B cell (primary cell): ENCODE measurements around the gene SHH. TPM values are rescaled to one million over a fixed set of nuclear protein-coding genes. Genes with fewer than 3 reads are reported as not detected.

Experiments
- ATAC-seq: fragments of 200-7000 bp; cut with Tn5 transposase; one replicate; pipeline ENCODE4 v1.10.0; 2021; ENCODE audit warnings: low read depth, mild to moderate bottlenecking, moderate number of reproducible peaks, moderate library complexity
- CTCF ChIA-PET: fragments of 350-600 bp; sonication (Branson Sonifier 250); formaldehyde crosslinking; loops from one replicate; lab custom pipeline; 2021; ENCODE audit warnings: antibody characterized with exemption, inconsistent platforms; lab: Charles Lee
- POLR2A ChIA-PET: fragments of 350-600 bp; sonication (Branson Sonifier 250); formaldehyde crosslinking; loops from one replicate; lab custom pipeline; 2021; ENCODE audit warnings: antibody characterized with exemption; lab: Charles Lee
- DNase-seq: peaks from one replicate; pipeline ENCODE4 v3.0.0; 2013
- H2AFZ ChIP-seq: 2 replicates; pipeline ENCODE4 v1.6.1; 2012; ENCODE audit warnings: mild to moderate bottlenecking, low read depth, low read length; ENCODE audit not compliant: insufficient read depth, poor library complexity, severe bottlenecking
- H3K27ac ChIP-seq, 2 donors: 1 replicate in 1 of 2; 2 replicates in 1 of 2; pipeline ENCODE4 v1.5.1; 2012 to 2013; ENCODE audit warnings: low read length in 2 of 2, mild to moderate bottlenecking in 2 of 2, moderate library complexity in 1 of 2
- H3K27me3 ChIP-seq, 4 experiments: fragments of 200-600 bp in 1 of 4; sonication (generic) in 1 of 4; replicated peaks in 1 of 4; 1 replicate in 2 of 4; 2 replicates in 2 of 4; pipeline versions ENCODE4 v1.6.1 to v1.7.0; 2013 to 2016; ENCODE audit warnings: low read length in 3 of 4, mild to moderate bottlenecking in 2 of 4, mixed read lengths in 1 of 4, moderate library complexity in 1 of 4; ENCODE audit not compliant: insufficient read depth in 4 of 4, control insufficient read depth in 3 of 4; ENCODE audit errors: control extremely low read depth in 1 of 4
- H3K36me3 ChIP-seq, 2 experiments: replicated peaks in 1 of 2; 1 replicate in 1 of 2; 2 replicates in 1 of 2; pipeline versions ENCODE4 v1.6.1 to v1.7.1; 2013; ENCODE audit warnings: low read length in 1 of 2; ENCODE audit not compliant: insufficient read depth in 2 of 2, control insufficient read depth in 1 of 2; ENCODE audit errors: control extremely low read depth in 1 of 2, extremely low read depth in 1 of 2
- H3K4me1 ChIP-seq, 2 donors: fragments of 200-600 bp in 1 of 2; sonication (generic) in 1 of 2; 1 replicate in 1 of 2; 2 replicates in 1 of 2; pipeline versions ENCODE4 v1.5.1 to v1.6.1; 2013 to 2017; ENCODE audit warnings: low read length in 2 of 2; ENCODE audit not compliant: control insufficient read depth in 2 of 2, insufficient read depth in 2 of 2
- H3K4me2 ChIP-seq: replicated peaks from 2 replicates; pipeline ENCODE3; 2012; ENCODE audit warnings: mild to moderate bottlenecking, low read depth, low read length; ENCODE audit not compliant: poor library complexity, severe bottlenecking
- H3K4me3 ChIP-seq, 5 experiments: fragments of 200-600 bp in 1 of 5; sonication (generic) in 1 of 5; 1 replicate in 3 of 5; 2 replicates in 2 of 5; pipeline versions ENCODE4 v1.5.1 to v1.7.0; 2011 to 2016; ENCODE audit warnings: low read length in 4 of 5, mild to moderate bottlenecking in 4 of 5, low read depth in 2 of 5, control low read depth in 1 of 5, moderate library complexity in 1 of 5; ENCODE audit not compliant: insufficient read depth in 1 of 5; ENCODE audit errors: control extremely low read depth in 1 of 5, extremely low read depth in 1 of 5
- H3K79me2 ChIP-seq: fragments of 200-600 bp; sonication (generic); one replicate; pipeline ENCODE4 v1.6.0; 2016; ENCODE audit warnings: low read length; ENCODE audit not compliant: control insufficient read depth, insufficient read depth
- H3K9ac ChIP-seq: fragments of 200-600 bp; sonication (generic); 2 replicates; pipeline ENCODE4 v1.6.1; 2017; ENCODE audit warnings: mild to moderate bottlenecking, low read length, moderate library complexity
- H3K9me3 ChIP-seq, 3 donors: one replicate each; pipeline versions ENCODE4 v1.6.1 to v1.7.1; 2013; ENCODE audit warnings: low read length in 2 of 3; ENCODE audit not compliant: control insufficient read depth in 2 of 3, insufficient read depth in 1 of 3; ENCODE audit errors: control extremely low read depth in 1 of 3
- H4K20me1 ChIP-seq: 2 replicates; pipeline ENCODE4 v1.6.0; 2012; ENCODE audit warnings: mild to moderate bottlenecking, low read length; ENCODE audit not compliant: insufficient read depth, control insufficient read depth, poor library complexity, severe bottlenecking
- H3K27ac Mint-ChIP-seq: one replicate; pipeline ENCODE4 v1.8.0; 2021; ENCODE audit warnings: mixed read lengths
- H3K27me3 Mint-ChIP-seq: one replicate; pipeline ENCODE4 v1.8.0; 2021; ENCODE audit warnings: mixed read lengths
- H3K4me1 Mint-ChIP-seq: one replicate; pipeline ENCODE4 v1.8.0; 2021; ENCODE audit warnings: mixed read lengths
- H3K4me3 Mint-ChIP-seq: one replicate; pipeline ENCODE4 v1.8.0; 2021; ENCODE audit warnings: mixed read lengths
- H3K9me3 Mint-ChIP-seq: one replicate; pipeline ENCODE4 v1.8.0; 2022; ENCODE audit warnings: mixed read lengths; ENCODE audit not compliant: insufficient read depth
- CTCF ChIP-seq: fragments of 200-600 bp; IDR thresholded peaks from one replicate; pipeline ENCODE4 v1.8.0; 2022; ENCODE audit warnings: antibody characterized with exemption, mild to moderate bottlenecking
- EZH2 ChIP-seq: IDR thresholded peaks from 2 replicates; pipeline ENCODE4 v1.6.1; 2012; ENCODE audit warnings: borderline replicate concordance, low read depth, mild to moderate bottlenecking, moderate library complexity, low read length; ENCODE audit not compliant: insufficient read depth, poor library complexity, severe bottlenecking
- WGBS: methylation state at CpG from one replicate; pipeline ENCODE4 v1.1.5; 2013; ENCODE audit warnings: missing lambda C conversion rate; ENCODE audit not compliant: insufficient coverage; 5-methylcytosine and 5-hydroxymethylcytosine counted together
- intact Hi-C: fragments of 100-400 bp; cut with micrococcal nuclease; formaldehyde crosslinking; loops from one replicate; pipeline ENCODE4 v1.10.0; 2022
- polyA plus RNA-seq: library from polyadenylated mRNA; depleted of rRNA; stranded (reverse); fragments of >200 nt; gene quantifications from 2 replicates; pipeline ENCODE4 v1.2.3, GENCODE V29; 2012
- total RNA-seq, 2 donors: library from RNA; stranded (reverse); fragments of 120-200 nt in 1 of 2; gene quantifications; 1 replicate in 1 of 2; 2 replicates in 1 of 2; pipeline versions ENCODE4 v1.2.3 to v1.2.4, GENCODE V29; 2013 to 2022

SHH gene
- total and polyA plus RNA-seq, 2 donors (not counting 1 experiment from before 2014, with no cell fraction given) = not detected

- Histone ChIP-seq H3K4me3 (no peak overlapping the region), H3K27ac (peak overlapping the region in 1 of 2 donors; percentile 11), H3K79me2 (peaks cover 92% of the 10 kb centered on the region), H3K9ac (no peak overlapping the region), H3K4me2 (no peak overlapping the region), H4K20me1 (peaks cover 92% of the 10 kb centered on the region), H3K9me3 (no peaks in the 10 kb centered on the region), H3K36me3 (peaks cover under 1 to 21% of the 10 kb centered on the region in 2 experiments), H2AFZ (no peak overlapping the region), H3K27me3 (no peaks in the 10 kb centered on the region), H3K4me1 (peaks cover 31 to 37% of the 10 kb centered on the region in 2 donors)
- Mint-ChIP-seq H3K4me3 (no peak overlapping the region), H3K9me3 (no peaks in the 10 kb centered on the region), H3K27ac (no peak overlapping the region), H3K27me3 (no peaks in the 10 kb centered on the region), H3K4me1 (peaks cover 68% of the 10 kb centered on the region)
- DNase-seq = no peak
- intact Hi-C loops = loop anchor here (5.0 kb wide), 1 partner anchor 33 kb away; no protein-coding TSS in a partner anchor
- 100% methylated on average over 1 of the region's 3 CpGs for WGBS
- ChIA-PET CTCF (interaction anchor here (1.0 to 1.8 kb wide), 2 partner anchors 9 to 156 kb away, joined by 4 to 8 read pairs; no protein-coding TSS in a partner anchor), POLR2A (no interaction called here)
- TF ChIP-seq CTCF (no peak), EZH2 (no peak)
- ATAC-seq = no peak
Observed at GRCh38 chr7:155755026-155755425, 57.2 kb downstream of the SHH start.

DNA sequence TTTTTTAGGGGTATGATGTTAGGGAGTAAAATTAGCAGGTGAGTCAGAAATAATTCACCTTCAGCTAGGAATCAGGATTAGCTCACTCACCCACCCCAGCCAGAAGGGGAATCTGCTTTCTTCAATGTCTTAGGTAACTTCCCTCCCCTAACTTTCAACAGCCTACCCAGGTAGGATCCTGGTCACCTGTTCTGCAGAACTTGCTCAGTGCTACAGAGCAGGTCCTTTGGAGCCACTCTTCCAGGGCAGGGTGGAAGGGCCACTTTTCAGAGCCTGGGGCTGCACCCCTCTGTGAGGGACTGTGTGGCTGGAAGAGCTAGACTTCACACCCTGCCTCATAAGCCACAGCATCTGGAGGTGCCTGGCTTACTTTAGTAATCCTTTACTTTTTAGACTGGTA, 58.1 kb downstream of the SHH start:
- POLR2A ChIA-PET = no interaction called here
- Mint-ChIP-seq H3K4me3 (no peak overlapping the region), H3K27me3 (no peaks in the 10 kb centered on the region), H3K9me3 (no peaks in the 10 kb centered on the region), H3K27ac (no peak overlapping the region), H3K4me1 (peaks cover 74% of the 10 kb centered on the region)
- DNase-seq (no peak), ATAC-seq (no peak)
- CTCF ChIA-PET = interaction anchor here (1.0 to 1.8 kb wide), 4 partner anchors 8 to 155 kb away, joined by 3 to 8 read pairs (median 4); no protein-coding TSS in a partner anchor
- H3K27ac ChIP-seq = no peak overlapping the region
- H3K4me1 ChIP-seq = peaks cover 31 to 37% of the 10 kb centered on the region in 2 donors
- peaks cover 95% of the 10 kb centered on the region for H4K20me1 ChIP-seq
- TF ChIP-seq EZH2 (no peak), CTCF (no peak)
- no peak overlapping the region for H3K4me3 ChIP-seq
- no peak overlapping the region for H3K9ac ChIP-seq
- no peak overlapping the region for H3K4me2 ChIP-seq
- H3K9me3 ChIP-seq = no peaks in the 10 kb centered on the region
- peaks cover 92% of the 10 kb centered on the region for H3K79me2 ChIP-seq
- intact Hi-C loops = no loop called here
- peaks cover 2 to 22% of the 10 kb centered on the region in 2 experiments for H3K36me3 ChIP-seq
- no peaks in the 10 kb centered on the region for H3K27me3 ChIP-seq
- H2AFZ ChIP-seq = no peak overlapping the region
